HepG2 (cell line): ENCODE measurements around the gene PARN. TPM values are rescaled to one million over a fixed set of nuclear protein-coding genes. Genes with fewer than 3 reads are reported as not detected.

Experiments used
- ATAC-seq: fragments of 200-7000 bp; cut with Tn5 transposase; 3 replicates; pipeline ENCODE4 v1.9.1; 2020; ENCODE audit warnings: mild to moderate bottlenecking, moderate library complexity
- BruUV-seq: library from RNA; stranded (reverse); fragments of 400-500 nt; replicated peaks from 2 replicates; lab custom pipeline; 2021; lab: Mats Ljungman, UMichigan
- CTCF ChIA-PET: fragments of 300-600 bp; formaldehyde crosslinking; extraction: SDS; loops from one replicate; lab custom pipeline; 2021; ENCODE audit warnings: low total read pairs, inconsistent platforms, low intra/inter-chr PET ratio; lab: Yijun Ruan, JAX
- POLR2A ChIA-PET: fragments of 350-600 bp; sonication (Branson Sonifier 250); formaldehyde crosslinking; loops from one replicate; lab custom pipeline; 2020; ENCODE audit warnings: antibody characterized with exemption, inconsistent platforms; lab: Yijun Ruan, JAX
- DNase-seq: peaks from one replicate; pipeline ENCODE4 v3.0.0-alpha.2; 2015; ENCODE audit warnings: low spot score
- FAIRE-seq: peaks from 3 replicates; lab custom pipeline; 2011; peaks lifted over from hg19 to GRCh38; lab: Jason Lieb, UNC
- H2AFZ ChIP-seq: one replicate; pipeline ENCODE4 v1.6.1; 2011; ENCODE audit warnings: low read length, inconsistent platforms
- H3K27ac ChIP-seq: fragments of 300-600 bp; 3 replicates; pipeline ENCODE4 v1.8.0; 2011; ENCODE audit warnings: mixed run types, mild to moderate bottlenecking, mixed read lengths, low read length, inconsistent platforms; ENCODE audit not compliant: insufficient read depth; ENCODE audit errors: extremely low read length
- H3K27me3 ChIP-seq, 2 experiments: fragments of 200-600 bp in 1 of 2; 2 replicates in 1 of 2; 3 replicates in 1 of 2; pipeline versions ENCODE4 v1.6.0 to v1.8.0; 2011; ENCODE audit warnings: low read length in 2 of 2, mild to moderate bottlenecking in 2 of 2, moderate library complexity in 2 of 2, inconsistent platforms in 1 of 2; ENCODE audit not compliant: insufficient read depth in 2 of 2, control insufficient read depth in 1 of 2
- H3K36me3 ChIP-seq, 2 experiments: fragments of 200-600 bp in 1 of 2; replicated peaks in 1 of 2; 2 replicates in 1 of 2; 3 replicates in 1 of 2; pipeline versions ENCODE4 v1.5.1 to v1.8.0; 2011; ENCODE audit warnings: low read length in 2 of 2, inconsistent platforms in 1 of 2; ENCODE audit not compliant: insufficient read depth in 2 of 2, control insufficient read depth in 1 of 2
- H3K4me1 ChIP-seq: 2 replicates; pipeline ENCODE4 v1.5.1; 2012; ENCODE audit warnings: low read length, inconsistent platforms; ENCODE audit not compliant: insufficient read depth
- H3K4me2 ChIP-seq: 2 replicates; pipeline ENCODE4 v1.6.0; 2011; ENCODE audit warnings: low read depth, low read length, inconsistent platforms
- H3K4me3 ChIP-seq, 3 experiments: fragments of 200-600 bp in 1 of 3; sonication (generic), shearing (Covaris generic) in 1 of 3; replicated peaks in 1 of 3; 2 replicates each; pipeline ENCODE4 v1.5.1; 2011 to 2016; ENCODE audit warnings: low read length in 3 of 3, inconsistent platforms in 2 of 3, low read depth in 2 of 3, mild to moderate bottlenecking in 2 of 3, control low read depth in 1 of 3, mixed read lengths in 1 of 3; ENCODE audit not compliant: insufficient read depth in 1 of 3
- H3K79me2 ChIP-seq: one replicate; pipeline ENCODE4 v1.6.1; 2011; ENCODE audit warnings: low read length, inconsistent platforms; ENCODE audit not compliant: insufficient read depth
- H3K9ac ChIP-seq: 2 replicates; pipeline ENCODE4 v1.6.0; 2011; ENCODE audit warnings: mild to moderate bottlenecking, low read depth, low read length, inconsistent platforms; ENCODE audit not compliant: insufficient read depth
- H3K9me3 ChIP-seq: 2 replicates; pipeline ENCODE4 v1.5.1; 2012; ENCODE audit warnings: mild to moderate bottlenecking, low read length
- H4K20me1 ChIP-seq: 2 replicates; pipeline ENCODE4 v1.6.0; 2011; ENCODE audit warnings: inconsistent platforms, mild to moderate bottlenecking, low read length, moderate library complexity; ENCODE audit not compliant: insufficient read depth
- GABPB1 ChIP-seq: IDR thresholded peaks from 2 replicates; pipeline ENCODE4 v1.6.1; 2016; ENCODE audit warnings: mild to moderate bottlenecking, missing genetic modification reagents, moderate library complexity, missing compliant biosample characterization
- MLLT10 ChIP-seq: sonication (generic); formaldehyde crosslinking; IDR thresholded peaks from 2 replicates; pipeline ENCODE4 v1.4.0; 2020; ENCODE audit warnings: missing genetic modification reagents
- STAG1 ChIP-seq: sonication (generic); formaldehyde crosslinking; IDR thresholded peaks from 2 replicates; pipeline ENCODE4 v1.4.0; 2020; ENCODE audit warnings: missing genetic modification reagents
- ZNF337 ChIP-seq: sonication (generic); formaldehyde crosslinking; IDR thresholded peaks from 2 replicates; pipeline ENCODE4 v1.5.1; 2020; ENCODE audit warnings: missing genetic modification reagents, low read depth, mild to moderate bottlenecking, borderline replicate concordance
- ZNF644 ChIP-seq: IDR thresholded peaks from 2 replicates; pipeline ENCODE4 v1.6.1; 2016; ENCODE audit warnings: low read depth
- ZNF713 ChIP-seq: sonication (generic); formaldehyde crosslinking; IDR thresholded peaks from 2 replicates; pipeline ENCODE4 v1.4.0; 2020; ENCODE audit warnings: mild to moderate bottlenecking, missing genetic modification reagents
- ZNF879 ChIP-seq: sonication (generic); formaldehyde crosslinking; IDR thresholded peaks from 2 replicates; pipeline ENCODE4 v1.8.1; 2023; ENCODE audit warnings: missing genetic modification reagents
- ZNF883 ChIP-seq: sonication (generic); formaldehyde crosslinking; IDR thresholded peaks from 2 replicates; pipeline ENCODE4 v1.5.1; 2020; ENCODE audit warnings: mild to moderate bottlenecking, missing genetic modification reagents; ENCODE audit errors: not compliant biosample characterization
- ZSCAN22 ChIP-seq: sonication (generic); formaldehyde crosslinking; IDR thresholded peaks from 2 replicates; pipeline ENCODE4 v1.4.0; 2020; ENCODE audit warnings: mild to moderate bottlenecking, missing genetic modification reagents
- WGBS: methylation state at CpG from one replicate; pipeline ENCODE4 v1.1.6; 2017; ENCODE audit warnings: low lambda C conversion rate; 5-methylcytosine and 5-hydroxymethylcytosine counted together
- in situ Hi-C: cut with HindIII; loops from 2 replicates; pipeline ENCODE4 v1.10.0; 2017; ENCODE audit warnings: low pct_unique_long_range_greater_than_20kb; ENCODE audit not compliant: extremely low pct_ligation_motif_present
- intact Hi-C: fragments of 100-400 bp; cut with micrococcal nuclease; formaldehyde crosslinking; loops from one replicate; pipeline ENCODE4 v1.10.0; 2022; ENCODE audit not compliant: unreplicated experiment
- polyA plus RNA-seq, 8 experiments: library from polyadenylated mRNA; depleted of rRNA in 3 of 8; stranded (reverse) in 7 of 8; unstranded in 1 of 8; fragments of >200 nt; fragmentation: Illumina TruSeq in 4 of 8; extraction: Trizol in 4 of 8; gene quantifications; 2 replicates each; pipeline versions ENCODE4 v1.2.1 to v1.2.3, GENCODE V29; 2011 to 2016; ENCODE audit warnings: low read depth in 4 of 8, missing spikeins in 1 of 8, mixed read lengths in 1 of 8; ENCODE audit not compliant: insufficient read depth in 1 of 8
- total RNA-seq, 5 experiments: library from RNA; depleted of rRNA; stranded (reverse); fragments of >200 nt; fragmentation: Illumina TruSeq; extraction: Trizol; gene quantifications; 2 replicates each; pipeline ENCODE4 v1.2.3, GENCODE V29; 2016; ENCODE audit warnings: low read depth in 1 of 5
- TF ChIP-seq, protein P1 (sequence below): sonication (generic); formaldehyde crosslinking; IDR thresholded peaks from 2 replicates; pipeline ENCODE4 v1.4.0; 2020; ENCODE audit warnings: missing genetic modification reagents
- TF ChIP-seq, protein P2 (sequence below): sonication (generic); formaldehyde crosslinking; IDR thresholded peaks from 2 replicates; pipeline ENCODE4 v1.5.0; 2020; ENCODE audit warnings: missing genetic modification reagents, mild to moderate bottlenecking, borderline replicate concordance
- TF ChIP-seq, protein P3 (sequence below): sonication (generic); formaldehyde crosslinking; IDR thresholded peaks from 2 replicates; pipeline ENCODE4 v1.4.0; 2020; ENCODE audit warnings: missing genetic modification reagents

Gene PARN
- total and polyA plus RNA-seq, 2 of the 13 experiments (the other 11 are each of a cell fraction or from before 2014, with no cell fraction given): 13.3 to 47.6 TPM

DNA sequence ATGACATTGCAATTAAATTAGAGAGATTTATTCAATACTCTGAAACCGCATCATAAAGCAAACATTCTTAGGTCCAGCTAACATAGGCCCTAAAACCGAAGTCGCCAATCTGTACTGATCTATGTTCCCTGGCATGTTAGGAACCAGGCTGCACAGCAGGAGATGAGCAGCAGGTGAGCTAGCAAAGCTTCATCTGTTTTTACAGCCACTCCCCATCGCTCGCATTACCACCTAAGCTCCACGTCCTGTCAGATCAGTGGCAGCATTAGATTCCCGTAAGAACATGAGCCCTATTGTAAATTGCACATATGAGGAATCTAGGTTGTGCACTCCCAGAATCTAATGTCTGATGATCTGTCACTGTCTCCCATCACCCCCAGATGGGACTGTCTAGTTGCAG lies 91.5 kb downstream of the PARN start:
- Histone ChIP-seq H3K27ac (no peak overlapping the region), H4K20me1 (no peaks in the 10 kb centered on the region), H3K9ac (no peak overlapping the region), H3K27me3 (no peaks in the 10 kb centered on the region), H2AFZ (no peak overlapping the region), H3K4me3 (no peak overlapping the region), H3K4me2 (no peak overlapping the region), H3K36me3 (peaks cover 0 to 8% of the 10 kb centered on the region in 2 experiments; a peak in 4 of 5 replicates), H3K79me2 (peaks cover 5% of the 10 kb centered on the region), H3K4me1 (peaks cover 16% of the 10 kb centered on the region), H3K9me3 (no peaks in the 10 kb centered on the region)
- no peak for ATAC-seq
- ChIA-PET CTCF (no interaction called here), POLR2A (no interaction called here)
- 97% methylated on average over 7 of the region's 7 CpGs for WGBS
- in situ Hi-C loops: no loop called here
- intact Hi-C loops: no loop called here
- no TSS peak for BruUV-seq
- DNase-seq: no peak
- no peak for FAIRE-seq
- TF ChIP-seq GABPB1 (CRISPR knock-in tag) (no peak), ZNF713 (CRISPR knock-in tag) (no peak), MLLT10 (CRISPR knock-in tag) (no peak), ZNF883 (CRISPR knock-in tag) (no peak), ZNF337 (CRISPR knock-in tag) (no peak), STAG1 (CRISPR knock-in tag) (no peak), ZNF879 (CRISPR knock-in tag) (no peak), ZSCAN22 (CRISPR knock-in tag) (no peak), ZNF644 (CRISPR knock-in tag) (no peak)
- TF ChIP-seq, protein P1, sequence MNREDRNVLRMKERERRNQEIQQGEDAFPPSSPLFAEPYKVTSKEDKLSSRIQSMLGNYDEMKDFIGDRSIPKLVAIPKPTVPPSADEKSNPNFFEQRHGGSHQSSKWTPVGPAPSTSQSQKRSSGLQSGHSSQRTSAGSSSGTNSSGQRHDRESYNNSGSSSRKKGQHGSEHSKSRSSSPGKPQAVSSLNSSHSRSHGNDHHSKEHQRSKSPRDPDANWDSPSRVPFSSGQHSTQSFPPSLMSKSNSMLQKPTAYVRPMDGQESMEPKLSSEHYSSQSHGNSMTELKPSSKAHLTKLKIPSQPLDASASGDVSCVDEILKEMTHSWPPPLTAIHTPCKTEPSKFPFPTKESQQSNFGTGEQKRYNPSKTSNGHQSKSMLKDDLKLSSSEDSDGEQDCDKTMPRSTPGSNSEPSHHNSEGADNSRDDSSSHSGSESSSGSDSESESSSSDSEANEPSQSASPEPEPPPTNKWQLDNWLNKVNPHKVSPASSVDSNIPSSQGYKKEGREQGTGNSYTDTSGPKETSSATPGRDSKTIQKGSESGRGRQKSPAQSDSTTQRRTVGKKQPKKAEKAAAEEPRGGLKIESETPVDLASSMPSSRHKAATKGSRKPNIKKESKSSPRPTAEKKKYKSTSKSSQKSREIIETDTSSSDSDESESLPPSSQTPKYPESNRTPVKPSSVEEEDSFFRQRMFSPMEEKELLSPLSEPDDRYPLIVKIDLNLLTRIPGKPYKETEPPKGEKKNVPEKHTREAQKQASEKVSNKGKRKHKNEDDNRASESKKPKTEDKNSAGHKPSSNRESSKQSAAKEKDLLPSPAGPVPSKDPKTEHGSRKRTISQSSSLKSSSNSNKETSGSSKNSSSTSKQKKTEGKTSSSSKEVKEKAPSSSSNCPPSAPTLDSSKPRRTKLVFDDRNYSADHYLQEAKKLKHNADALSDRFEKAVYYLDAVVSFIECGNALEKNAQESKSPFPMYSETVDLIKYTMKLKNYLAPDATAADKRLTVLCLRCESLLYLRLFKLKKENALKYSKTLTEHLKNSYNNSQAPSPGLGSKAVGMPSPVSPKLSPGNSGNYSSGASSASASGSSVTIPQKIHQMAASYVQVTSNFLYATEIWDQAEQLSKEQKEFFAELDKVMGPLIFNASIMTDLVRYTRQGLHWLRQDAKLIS (CRISPR knock-in tag): no peak
- TF ChIP-seq, protein P2, sequence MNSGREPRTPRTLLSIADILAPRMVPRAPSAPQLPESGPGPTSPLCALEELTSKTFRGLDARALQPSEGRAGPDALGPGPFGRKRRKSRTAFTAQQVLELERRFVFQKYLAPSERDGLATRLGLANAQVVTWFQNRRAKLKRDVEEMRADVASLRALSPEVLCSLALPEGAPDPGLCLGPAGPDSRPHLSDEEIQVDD (CRISPR knock-in tag): no peak
- TF ChIP-seq, protein P3, sequence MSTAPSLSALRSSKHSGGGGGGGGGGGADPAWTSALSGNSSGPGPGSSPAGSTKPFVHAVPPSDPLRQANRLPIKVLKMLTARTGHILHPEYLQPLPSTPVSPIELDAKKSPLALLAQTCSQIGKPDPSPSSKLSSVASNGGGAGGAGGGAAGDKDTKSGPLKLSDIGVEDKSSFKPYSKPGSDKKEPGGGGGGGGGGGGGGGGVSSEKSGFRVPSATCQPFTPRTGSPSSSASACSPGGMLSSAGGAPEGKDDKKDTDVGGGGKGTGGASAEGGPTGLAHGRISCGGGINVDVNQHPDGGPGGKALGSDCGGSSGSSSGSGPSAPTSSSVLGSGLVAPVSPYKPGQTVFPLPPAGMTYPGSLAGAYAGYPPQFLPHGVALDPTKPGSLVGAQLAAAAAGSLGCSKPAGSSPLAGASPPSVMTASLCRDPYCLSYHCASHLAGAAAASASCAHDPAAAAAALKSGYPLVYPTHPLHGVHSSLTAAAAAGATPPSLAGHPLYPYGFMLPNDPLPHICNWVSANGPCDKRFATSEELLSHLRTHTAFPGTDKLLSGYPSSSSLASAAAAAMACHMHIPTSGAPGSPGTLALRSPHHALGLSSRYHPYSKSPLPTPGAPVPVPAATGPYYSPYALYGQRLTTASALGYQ (CRISPR knock-in tag): no peak
